Measurements from ENCODE around the gene ZNF500.

Gene ZNF500

DNA sequence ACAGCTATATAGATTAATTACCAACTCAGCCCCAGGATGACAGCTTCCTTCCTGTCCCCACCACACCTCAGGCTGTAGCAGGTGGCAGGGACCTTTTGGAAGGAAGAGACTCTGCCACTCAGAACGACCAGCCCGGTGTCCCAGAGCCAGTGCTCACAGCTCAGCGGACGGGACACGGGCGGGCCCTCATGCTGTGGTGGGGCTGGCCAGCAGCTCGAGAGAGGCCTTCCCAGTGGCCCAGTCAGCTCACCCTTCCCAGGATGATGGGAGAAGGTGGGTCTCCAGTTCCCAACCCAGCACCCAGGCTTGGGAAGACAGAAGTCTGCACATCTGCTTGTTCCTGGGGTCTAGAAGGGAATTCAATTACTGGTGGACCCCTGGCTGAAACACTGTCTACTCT lies 63.1 kb downstream of the ZNF500 start:
- Histone ChIP-seq H3K4me1 (ENCODE audit: control insufficient read depth, insufficient read depth, low read length) (peaks cover 2% of the 10 kb centered on the region), H3K27me3 (ENCODE audit: control insufficient read depth in 1 of 2, insufficient read depth in 2 of 2, low read length in 2 of 2) (no peaks in the 10 kb centered on the region), H3K4me3 (ENCODE audit: low read length in 2 of 2) (no peak overlapping the region), H3K9ac (ENCODE audit: low read length in 2 of 2) (no peak overlapping the region), H3K27ac (ENCODE audit: low read length) (no peak overlapping the region), H3K9me3 (ENCODE audit: control insufficient read depth in 2 of 2, low read length in 2 of 2) (no peaks in the 10 kb centered on the region), H3K36me3 (ENCODE audit: control insufficient read depth in 2 of 2, insufficient read depth in 2 of 2, low read length in 2 of 2) (peaks cover 36 to 44% of the 10 kb centered on the region in 2 donors)

DNA sequence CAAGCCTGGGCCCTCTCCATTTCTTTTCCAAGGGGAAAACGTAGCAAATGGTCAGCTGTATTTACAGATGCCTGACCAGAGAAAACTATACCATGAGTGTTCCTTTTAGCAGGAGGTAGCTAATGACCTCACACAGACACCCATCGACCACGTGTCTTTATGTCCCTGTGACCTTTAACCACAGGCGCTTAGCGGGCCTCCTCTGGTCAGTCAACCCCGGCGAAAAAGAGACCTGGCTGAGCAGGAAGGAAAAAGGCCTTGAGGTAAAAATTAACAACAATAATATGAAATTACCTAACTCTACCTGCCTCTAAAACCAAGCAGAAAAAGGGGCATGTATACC lies 64.5 kb downstream of the ZNF500 start:
- no peaks in the 10 kb centered on the region for H3K9me3 ChIP-seq (ENCODE audit: control insufficient read depth in 2 of 2, low read length in 2 of 2)
- H3K9ac ChIP-seq (ENCODE audit: low read length in 2 of 2) = no peak overlapping the region
- no peak overlapping the region for H3K4me3 ChIP-seq (ENCODE audit: low read length in 2 of 2)
- H3K27me3 ChIP-seq (ENCODE audit: control insufficient read depth in 1 of 2, insufficient read depth in 2 of 2, low read length in 2 of 2) = no peaks in the 10 kb centered on the region
- peaks cover 39 to 47% of the 10 kb centered on the region in 2 donors for H3K36me3 ChIP-seq (ENCODE audit: control insufficient read depth in 2 of 2, insufficient read depth in 2 of 2, low read length in 2 of 2)
- peaks cover 2% of the 10 kb centered on the region for H3K4me1 ChIP-seq (ENCODE audit: control insufficient read depth, insufficient read depth, low read length)
- no peak overlapping the region for H3K27ac ChIP-seq (ENCODE audit: low read length)

DNA sequence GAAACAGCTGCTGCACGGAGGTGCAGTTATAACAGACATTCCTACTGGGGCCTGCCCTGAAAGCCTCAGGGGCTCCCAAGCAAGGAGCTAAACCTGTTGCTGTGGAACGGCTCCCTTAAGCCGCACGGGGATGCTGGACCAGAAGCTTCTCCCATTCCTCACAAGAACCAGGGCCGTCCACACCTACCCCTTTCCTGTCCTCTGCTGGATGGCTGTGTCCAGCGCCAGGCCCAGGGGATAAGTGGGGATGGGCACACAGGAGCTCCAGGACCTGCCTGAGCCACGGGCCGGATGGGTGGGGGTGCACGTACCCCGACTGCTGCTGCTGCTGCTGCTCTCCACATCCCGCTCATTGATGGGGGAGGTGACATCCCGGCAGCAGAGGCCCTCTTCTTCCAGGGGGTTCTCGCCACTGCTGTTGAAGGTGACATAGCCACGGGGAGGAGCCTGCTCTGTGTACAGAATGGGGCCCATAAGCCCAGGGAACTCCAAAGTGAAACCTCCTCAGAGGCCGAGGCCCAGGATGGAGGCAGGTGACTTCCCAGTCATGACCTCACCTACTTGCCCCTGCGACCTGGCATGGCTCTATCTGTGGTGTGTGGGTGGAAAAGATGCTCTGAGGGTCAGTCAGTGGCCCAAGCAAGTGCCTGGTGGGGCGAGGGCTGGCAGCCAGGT lies 65.0 kb downstream of the ZNF500 start:
- Histone ChIP-seq H3K4me3 (ENCODE audit: low read length in 2 of 2) (no peak overlapping the region), H3K9me3 (ENCODE audit: control insufficient read depth in 2 of 2, low read length in 2 of 2) (no peaks in the 10 kb centered on the region), H3K27me3 (ENCODE audit: control insufficient read depth in 1 of 2, insufficient read depth in 2 of 2, low read length in 2 of 2) (no peaks in the 10 kb centered on the region), H3K36me3 (ENCODE audit: control insufficient read depth in 2 of 2, insufficient read depth in 2 of 2, low read length in 2 of 2) (peaks cover 38 to 46% of the 10 kb centered on the region in 2 donors), H3K4me1 (ENCODE audit: control insufficient read depth, insufficient read depth, low read length) (peaks cover 2% of the 10 kb centered on the region), H3K9ac (ENCODE audit: low read length in 2 of 2) (no peak overlapping the region), H3K27ac (ENCODE audit: low read length) (no peak overlapping the region)

DNA sequence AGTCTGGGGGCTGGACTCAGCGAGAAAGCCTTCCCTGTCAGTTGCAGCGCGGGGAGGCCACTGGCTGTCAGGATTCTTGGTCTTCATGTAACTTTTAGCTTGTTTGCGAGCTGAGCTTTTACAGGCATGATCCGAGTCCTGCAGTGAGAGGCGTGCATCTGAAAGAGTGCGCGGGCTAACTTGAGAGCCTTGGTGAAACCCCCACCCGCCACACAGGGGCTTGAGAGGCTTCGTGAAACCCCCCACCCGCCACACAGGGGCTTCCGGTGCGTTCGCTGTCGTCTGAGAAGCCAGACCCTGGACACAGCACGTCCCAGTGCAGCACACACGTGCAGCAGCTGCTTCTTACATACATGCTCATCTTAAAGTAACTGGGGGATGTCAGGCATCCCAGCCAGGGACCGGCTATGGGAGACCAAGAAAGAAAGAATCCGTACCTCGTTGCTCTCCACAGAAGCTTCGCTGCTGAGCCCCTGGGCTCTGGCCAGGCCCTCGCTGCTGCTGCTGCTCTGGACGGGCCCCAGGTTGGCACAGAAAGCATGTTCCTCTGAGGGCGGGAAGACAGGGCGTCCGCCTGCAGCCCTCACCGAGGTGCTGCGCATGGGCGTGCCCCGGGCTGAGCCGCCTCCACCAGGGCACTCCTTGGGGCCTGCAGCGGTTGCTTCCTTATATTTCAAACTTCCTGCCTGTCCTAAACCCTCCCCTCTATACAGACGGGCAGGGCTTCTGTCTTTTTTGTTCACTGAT lies 65.8 kb downstream of the ZNF500 start:
- H3K9ac ChIP-seq (ENCODE audit: low read length in 2 of 2) = no peak overlapping the region

DNA sequence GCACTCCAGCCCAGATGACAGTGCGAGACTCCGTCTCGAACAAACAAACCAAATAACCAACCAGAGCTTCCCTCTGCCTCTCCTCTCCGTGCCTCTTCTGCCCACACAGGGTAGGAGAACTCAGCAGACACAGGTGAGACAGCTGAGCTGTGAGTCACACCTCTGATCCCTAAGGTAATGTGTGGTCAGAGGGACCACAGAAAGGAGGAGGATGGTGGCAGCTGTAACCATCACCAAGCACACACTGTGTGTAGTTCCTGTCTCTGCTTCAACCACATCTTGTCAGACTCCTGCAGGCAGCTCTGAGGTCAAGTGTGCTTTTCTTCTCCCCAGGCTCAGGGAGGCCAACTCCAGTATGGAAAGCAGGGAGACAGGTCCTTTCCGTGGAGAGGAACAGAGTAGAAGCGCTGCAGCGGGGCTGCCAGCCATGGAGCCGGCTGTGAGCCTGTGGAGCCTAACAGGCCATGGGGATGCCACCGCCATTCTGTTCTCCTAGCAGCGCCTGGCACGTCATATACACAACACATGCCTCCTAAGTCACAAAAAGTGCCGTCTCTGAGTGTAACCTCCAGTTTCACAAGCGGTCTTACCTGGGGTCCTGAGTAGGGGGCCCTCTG lies 66.5 kb downstream of the ZNF500 start:
- no peak overlapping the region for H3K9ac ChIP-seq (ENCODE audit: low read length in 2 of 2)
- H3K27ac ChIP-seq (ENCODE audit: low read length) = no peak overlapping the region
- no peak overlapping the region for H3K4me3 ChIP-seq (ENCODE audit: low read length in 2 of 2)
- no peaks in the 10 kb centered on the region for H3K9me3 ChIP-seq (ENCODE audit: control insufficient read depth in 2 of 2, low read length in 2 of 2)
- H3K27me3 ChIP-seq (ENCODE audit: control insufficient read depth in 1 of 2, insufficient read depth in 2 of 2, low read length in 2 of 2) = no peaks in the 10 kb centered on the region
- H3K4me1 ChIP-seq (ENCODE audit: control insufficient read depth, insufficient read depth, low read length) = peaks cover 6% of the 10 kb centered on the region
- peaks cover 38 to 53% of the 10 kb centered on the region in 2 donors for H3K36me3 ChIP-seq (ENCODE audit: control insufficient read depth in 2 of 2, insufficient read depth in 2 of 2, low read length in 2 of 2)

More for the DNA sequence above, 65.8 kb downstream of the ZNF500 start:
- H3K4me1 ChIP-seq (ENCODE audit: control insufficient read depth, insufficient read depth, low read length) = peaks cover 2% of the 10 kb centered on the region
- H3K27ac ChIP-seq (ENCODE audit: low read length) = no peak overlapping the region
- peaks cover 35 to 46% of the 10 kb centered on the region in 2 donors for H3K36me3 ChIP-seq (ENCODE audit: control insufficient read depth in 2 of 2, insufficient read depth in 2 of 2, low read length in 2 of 2)
- H3K4me3 ChIP-seq (ENCODE audit: low read length in 2 of 2) = no peak overlapping the region
- H3K9me3 ChIP-seq (ENCODE audit: control insufficient read depth in 2 of 2, low read length in 2 of 2) = no peaks in the 10 kb centered on the region
- no peaks in the 10 kb centered on the region for H3K27me3 ChIP-seq (ENCODE audit: control insufficient read depth in 1 of 2, insufficient read depth in 2 of 2, low read length in 2 of 2)

DNA sequence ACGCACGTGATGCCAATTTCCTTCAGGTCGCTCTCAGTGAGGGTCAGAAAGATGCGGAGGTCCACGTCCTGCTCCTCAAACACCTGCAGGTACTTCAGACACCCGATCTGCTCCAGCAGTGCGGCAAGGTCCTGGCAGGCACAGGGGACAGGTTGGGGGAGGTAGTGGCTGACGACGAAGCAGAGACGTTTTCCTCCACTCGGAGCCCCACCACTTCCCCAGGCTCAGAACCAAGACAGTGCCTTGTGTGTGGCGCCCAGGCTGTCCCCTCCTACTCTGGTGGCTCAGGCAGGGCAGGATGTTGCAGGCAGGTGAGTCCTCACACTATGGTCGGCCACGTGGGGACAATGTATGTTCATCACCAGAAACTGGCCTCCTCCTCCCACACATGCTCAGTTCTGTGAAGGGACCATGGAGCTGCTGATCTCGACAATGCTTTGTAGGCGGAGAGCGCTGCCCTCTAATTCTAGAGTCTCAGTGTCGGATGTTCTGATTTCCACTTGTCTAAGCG lies 67.9 kb downstream of the ZNF500 start:
- peaks cover 34 to 46% of the 10 kb centered on the region in 2 donors for H3K36me3 ChIP-seq (ENCODE audit: control insufficient read depth in 2 of 2, insufficient read depth in 2 of 2, low read length in 2 of 2)
- no peak overlapping the region for H3K4me3 ChIP-seq (ENCODE audit: low read length in 2 of 2)
- peaks cover 17% of the 10 kb centered on the region for H3K4me1 ChIP-seq (ENCODE audit: control insufficient read depth, insufficient read depth, low read length)
- H3K27ac ChIP-seq (ENCODE audit: low read length) = no peak overlapping the region
- H3K9ac ChIP-seq (ENCODE audit: low read length in 2 of 2) = no peak overlapping the region
- H3K27me3 ChIP-seq (ENCODE audit: control insufficient read depth in 1 of 2, insufficient read depth in 2 of 2, low read length in 2 of 2) = no peaks in the 10 kb centered on the region
- no peaks in the 10 kb centered on the region for H3K9me3 ChIP-seq (ENCODE audit: control insufficient read depth in 2 of 2, low read length in 2 of 2)

DNA sequence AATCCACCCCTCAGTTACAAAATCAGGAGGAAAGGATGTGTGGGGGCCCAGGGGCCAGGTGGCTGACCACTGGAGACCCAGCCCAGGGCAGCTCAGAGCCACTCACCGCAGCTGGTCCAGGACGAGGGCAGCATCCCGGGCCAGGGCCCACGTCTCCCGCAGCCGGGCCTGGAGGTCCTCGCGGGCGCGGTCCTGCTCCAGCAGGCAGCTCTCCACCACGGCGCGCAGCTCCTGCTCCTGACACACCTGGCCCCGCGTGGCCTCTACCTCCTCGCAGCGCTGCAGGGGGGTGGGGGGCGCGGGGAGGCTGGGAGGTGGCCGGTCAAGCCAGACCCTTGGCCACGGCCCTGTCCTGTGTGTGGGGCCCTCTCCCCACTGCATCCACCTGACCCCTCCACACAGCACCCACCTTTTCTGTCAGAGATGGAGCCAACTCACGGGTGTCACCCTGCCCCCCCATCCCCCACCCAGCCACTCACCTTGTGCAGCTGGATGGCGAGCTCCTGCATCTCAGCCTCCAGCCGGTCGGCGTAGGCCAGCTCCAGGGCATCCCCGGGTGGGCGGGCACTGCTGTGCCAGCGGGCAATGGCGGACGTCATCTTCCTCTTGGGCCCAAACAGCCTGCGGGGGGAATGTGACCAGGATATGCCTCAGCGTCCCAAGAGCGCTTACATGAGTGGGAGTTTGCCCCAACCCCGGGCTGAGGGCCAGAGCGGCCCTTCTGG lies 68.5 kb downstream of the ZNF500 start:
- no peaks in the 10 kb centered on the region for H3K27me3 ChIP-seq (ENCODE audit: control insufficient read depth in 1 of 2, insufficient read depth in 2 of 2, low read length in 2 of 2)
- H3K4me3 ChIP-seq (ENCODE audit: low read length in 2 of 2) = no peak overlapping the region
- H3K27ac ChIP-seq (ENCODE audit: low read length) = no peak overlapping the region
- H3K9ac ChIP-seq (ENCODE audit: low read length in 2 of 2) = no peak overlapping the region
- peaks cover 19% of the 10 kb centered on the region for H3K4me1 ChIP-seq (ENCODE audit: control insufficient read depth, insufficient read depth, low read length)
- no peaks in the 10 kb centered on the region for H3K9me3 ChIP-seq (ENCODE audit: control insufficient read depth in 2 of 2, low read length in 2 of 2)
- peaks cover 31 to 41% of the 10 kb centered on the region in 2 donors for H3K36me3 ChIP-seq (ENCODE audit: control insufficient read depth in 2 of 2, insufficient read depth in 2 of 2, low read length in 2 of 2)
